ENCODE data around the gene ABCA7.

The ABCA7 gene, protein sequence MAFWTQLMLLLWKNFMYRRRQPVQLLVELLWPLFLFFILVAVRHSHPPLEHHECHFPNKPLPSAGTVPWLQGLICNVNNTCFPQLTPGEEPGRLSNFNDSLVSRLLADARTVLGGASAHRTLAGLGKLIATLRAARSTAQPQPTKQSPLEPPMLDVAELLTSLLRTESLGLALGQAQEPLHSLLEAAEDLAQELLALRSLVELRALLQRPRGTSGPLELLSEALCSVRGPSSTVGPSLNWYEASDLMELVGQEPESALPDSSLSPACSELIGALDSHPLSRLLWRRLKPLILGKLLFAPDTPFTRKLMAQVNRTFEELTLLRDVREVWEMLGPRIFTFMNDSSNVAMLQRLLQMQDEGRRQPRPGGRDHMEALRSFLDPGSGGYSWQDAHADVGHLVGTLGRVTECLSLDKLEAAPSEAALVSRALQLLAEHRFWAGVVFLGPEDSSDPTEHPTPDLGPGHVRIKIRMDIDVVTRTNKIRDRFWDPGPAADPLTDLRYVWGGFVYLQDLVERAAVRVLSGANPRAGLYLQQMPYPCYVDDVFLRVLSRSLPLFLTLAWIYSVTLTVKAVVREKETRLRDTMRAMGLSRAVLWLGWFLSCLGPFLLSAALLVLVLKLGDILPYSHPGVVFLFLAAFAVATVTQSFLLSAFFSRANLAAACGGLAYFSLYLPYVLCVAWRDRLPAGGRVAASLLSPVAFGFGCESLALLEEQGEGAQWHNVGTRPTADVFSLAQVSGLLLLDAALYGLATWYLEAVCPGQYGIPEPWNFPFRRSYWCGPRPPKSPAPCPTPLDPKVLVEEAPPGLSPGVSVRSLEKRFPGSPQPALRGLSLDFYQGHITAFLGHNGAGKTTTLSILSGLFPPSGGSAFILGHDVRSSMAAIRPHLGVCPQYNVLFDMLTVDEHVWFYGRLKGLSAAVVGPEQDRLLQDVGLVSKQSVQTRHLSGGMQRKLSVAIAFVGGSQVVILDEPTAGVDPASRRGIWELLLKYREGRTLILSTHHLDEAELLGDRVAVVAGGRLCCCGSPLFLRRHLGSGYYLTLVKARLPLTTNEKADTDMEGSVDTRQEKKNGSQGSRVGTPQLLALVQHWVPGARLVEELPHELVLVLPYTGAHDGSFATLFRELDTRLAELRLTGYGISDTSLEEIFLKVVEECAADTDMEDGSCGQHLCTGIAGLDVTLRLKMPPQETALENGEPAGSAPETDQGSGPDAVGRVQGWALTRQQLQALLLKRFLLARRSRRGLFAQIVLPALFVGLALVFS (N-terminal part only)

DNA sequence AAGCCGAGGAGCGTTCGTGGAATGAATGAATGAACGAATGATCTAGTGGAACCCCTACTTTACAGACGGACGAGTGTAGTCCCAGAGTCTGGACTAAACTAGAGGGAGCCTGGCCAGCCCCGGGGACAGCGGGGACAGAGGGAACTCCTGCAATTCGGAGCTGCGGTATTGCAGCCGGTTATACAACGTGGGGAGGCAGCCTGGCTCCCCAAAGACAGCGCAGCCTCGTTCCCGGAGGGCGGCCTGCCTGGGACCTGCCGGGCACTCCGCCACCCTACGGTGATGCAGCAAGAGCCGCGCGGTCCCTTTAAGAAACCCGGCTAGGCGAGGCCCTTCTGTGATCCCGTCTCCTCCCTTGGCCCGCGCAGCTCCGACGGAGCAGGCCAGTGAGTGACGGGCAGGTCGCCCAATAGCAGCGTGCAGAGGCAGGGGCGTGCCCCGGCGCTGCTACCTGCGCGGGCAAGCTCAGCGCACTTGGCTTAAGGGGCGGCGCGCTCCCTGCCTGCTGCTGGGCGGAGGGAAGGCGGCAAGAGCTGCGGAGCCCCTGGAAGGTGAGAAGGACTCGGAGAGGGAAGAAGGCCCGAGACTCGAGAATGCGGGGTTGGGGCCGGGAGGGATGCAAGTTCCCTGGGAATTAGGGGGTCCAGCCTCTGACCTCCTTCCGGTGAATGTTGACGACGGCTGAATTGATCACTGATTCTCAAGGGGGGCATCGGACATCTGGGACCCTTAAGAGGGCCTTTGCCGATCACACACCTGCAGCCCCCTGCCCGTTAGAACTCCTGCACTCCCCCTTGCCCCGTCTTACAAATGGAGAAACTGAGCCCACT, at the start of gene ABCA7:
Gene ABCA7, plus strand, starts transcription at position 462 of the 830 bp plus-strand sequence. CDS start 1,255 bp downstream, outside the sequence.
- DNase-seq, result peak; percentile 89

- DNase-seq, result no peak
Measured at GRCh38 chr19:990119-990571, 49.8 kb upstream of the ABCA7 start.

DNA sequence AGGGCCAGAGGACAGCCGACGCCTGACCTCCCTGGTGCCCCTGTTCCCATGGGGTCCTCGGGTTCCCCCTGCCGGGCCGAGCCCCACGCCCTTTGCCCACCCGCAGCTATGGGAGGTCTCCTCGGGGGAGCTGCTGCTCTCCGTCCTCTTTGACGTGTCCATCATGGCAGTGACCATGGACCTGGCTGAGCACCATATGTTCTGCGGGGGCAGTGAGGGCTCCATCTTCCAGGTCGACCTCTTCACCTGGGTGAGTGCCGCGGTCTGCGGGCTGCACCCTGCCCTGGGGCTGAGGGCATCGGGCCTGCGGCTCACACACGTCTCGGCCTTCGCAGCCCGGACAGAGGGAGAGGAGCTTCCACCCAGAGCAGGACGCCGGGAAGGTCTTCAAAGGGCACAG, 49.2 kb upstream of the ABCA7 start:
- no peak for DNase-seq

DNA sequence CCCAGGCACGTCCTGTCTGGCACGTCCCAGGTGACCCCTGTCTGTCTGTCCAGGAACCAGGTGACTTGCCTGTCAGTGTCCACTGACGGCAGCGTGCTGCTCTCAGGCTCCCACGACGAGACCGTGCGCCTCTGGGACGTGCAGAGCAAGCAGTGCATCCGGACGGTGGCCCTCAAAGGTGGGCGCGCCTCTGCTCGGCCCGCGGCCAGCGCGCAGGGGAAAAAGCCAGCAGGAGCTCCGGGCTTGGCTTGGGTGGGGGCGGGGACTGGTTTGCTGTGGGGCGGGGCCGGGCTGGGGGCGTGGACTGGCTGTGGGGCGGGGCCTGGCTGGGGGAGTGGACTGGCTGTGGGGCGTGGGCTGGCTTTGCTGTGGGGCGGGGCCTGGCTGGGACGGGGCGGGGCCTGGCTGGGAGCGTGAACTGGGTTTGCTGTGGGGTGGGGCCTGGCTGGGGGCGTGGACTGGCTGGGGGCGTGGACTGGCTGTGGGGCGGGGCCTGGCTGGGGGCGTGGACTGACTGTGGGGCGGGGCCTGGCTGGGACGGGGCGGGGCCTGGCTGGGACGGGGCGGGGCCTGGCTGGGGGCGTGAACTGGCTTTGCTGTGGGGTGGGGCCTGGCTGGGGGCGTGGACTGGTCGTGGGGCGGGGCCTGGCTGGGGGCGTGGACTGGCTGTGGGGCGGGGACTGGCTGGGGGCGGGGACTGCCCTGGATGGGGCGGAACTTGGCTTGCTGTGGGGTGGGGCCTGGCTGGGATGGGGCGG, 48.6 kb upstream of the ABCA7 start:
- no peak for DNase-seq

DNA sequence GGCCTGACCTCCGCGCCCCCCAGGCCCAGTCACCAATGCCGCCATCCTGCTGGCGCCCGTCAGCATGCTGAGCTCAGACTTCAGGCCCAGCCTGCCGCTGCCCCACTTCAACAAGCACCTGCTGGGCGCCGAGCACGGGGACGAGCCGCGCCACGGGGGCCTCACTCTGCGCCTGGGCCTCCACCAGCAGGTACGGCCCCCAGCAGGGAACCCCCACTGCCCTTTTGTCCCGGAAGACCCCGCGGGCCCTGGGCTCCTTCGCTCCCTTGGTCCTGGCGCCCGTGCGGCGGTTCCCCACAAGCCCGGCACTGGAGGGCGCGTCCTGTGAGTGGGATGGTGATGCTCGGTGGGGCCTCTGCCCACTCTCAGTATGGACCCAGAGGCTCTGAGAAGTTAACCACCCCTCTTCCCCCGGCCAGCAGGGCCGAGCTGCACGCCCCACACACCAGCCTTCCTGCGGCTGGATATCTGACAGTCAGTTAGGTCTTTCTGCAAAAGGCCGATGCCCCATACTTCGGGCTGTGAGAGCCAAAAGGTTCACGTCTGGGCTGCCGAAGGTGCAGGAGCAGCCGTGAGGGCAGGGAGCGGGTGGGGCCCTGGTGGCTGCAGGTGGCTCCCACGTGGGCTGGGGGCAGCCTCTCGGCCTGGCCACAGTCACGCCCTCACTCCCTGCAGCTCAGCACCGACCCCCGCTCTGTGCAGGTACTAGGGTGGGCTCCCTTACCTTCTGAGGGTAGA, 47.8 kb upstream of the ABCA7 start:
- no peak for DNase-seq

- no peak for DNase-seq
Measured at GRCh38 chr19:992670-993055, 47.2 kb upstream of the ABCA7 start.

DNA sequence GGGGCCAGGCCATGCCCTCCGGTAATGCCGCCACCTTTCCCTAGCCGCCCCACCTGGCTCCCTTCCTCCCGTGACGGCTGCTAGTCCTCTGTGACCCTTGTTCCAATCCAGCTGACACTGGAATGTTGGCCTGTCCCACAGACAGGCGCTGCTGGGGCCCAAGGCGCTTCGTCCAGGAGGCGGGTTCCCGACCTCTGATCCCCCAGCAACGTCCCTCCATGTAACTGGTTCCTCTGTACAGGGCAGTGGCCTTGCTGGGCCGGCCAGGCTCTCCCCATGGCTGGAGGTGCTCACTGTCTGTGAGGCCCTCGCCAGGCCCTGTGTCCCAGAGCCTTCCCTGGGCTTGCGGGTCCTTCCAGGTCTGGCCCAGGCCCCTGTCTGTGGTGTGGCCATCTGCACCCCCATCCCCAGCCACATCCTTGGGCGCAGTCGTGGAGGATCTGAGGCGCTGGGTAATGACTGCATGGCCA, 46.5 kb upstream of the ABCA7 start:
- DNase-seq, result no peak

DNA sequence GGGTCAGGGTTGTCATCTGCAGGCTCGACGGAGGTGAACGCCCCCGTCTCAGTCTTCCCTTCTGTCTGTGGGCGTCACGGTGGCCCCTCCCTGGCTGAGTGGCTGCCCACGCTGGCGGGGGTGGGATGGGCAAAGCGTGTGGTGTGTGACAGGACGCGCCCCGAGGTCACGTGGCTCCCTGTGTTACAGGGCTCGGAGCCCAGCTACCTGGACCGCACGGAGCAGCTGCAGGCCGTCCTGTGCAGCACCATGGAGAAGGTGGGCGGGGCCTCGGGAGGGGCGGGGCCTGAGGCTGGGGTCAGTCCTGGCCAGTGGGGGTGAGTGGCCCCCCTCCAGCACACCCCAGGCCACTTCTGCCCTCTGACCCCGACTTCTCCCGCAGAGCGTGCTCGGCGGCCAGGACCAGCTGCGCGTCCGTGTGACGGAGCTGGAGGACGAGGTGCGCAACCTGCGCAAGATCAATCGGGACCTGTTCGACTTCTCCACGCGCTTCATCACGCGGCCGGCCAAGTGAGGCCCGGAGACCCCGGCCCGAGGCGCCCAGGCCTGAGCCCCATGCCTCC, 46.0 kb upstream of the ABCA7 start:
- no peak for DNase-seq

GRCh38 chr19:994516-994915, 45.4 kb upstream of the ABCA7 start:
- no peak for DNase-seq

DNA sequence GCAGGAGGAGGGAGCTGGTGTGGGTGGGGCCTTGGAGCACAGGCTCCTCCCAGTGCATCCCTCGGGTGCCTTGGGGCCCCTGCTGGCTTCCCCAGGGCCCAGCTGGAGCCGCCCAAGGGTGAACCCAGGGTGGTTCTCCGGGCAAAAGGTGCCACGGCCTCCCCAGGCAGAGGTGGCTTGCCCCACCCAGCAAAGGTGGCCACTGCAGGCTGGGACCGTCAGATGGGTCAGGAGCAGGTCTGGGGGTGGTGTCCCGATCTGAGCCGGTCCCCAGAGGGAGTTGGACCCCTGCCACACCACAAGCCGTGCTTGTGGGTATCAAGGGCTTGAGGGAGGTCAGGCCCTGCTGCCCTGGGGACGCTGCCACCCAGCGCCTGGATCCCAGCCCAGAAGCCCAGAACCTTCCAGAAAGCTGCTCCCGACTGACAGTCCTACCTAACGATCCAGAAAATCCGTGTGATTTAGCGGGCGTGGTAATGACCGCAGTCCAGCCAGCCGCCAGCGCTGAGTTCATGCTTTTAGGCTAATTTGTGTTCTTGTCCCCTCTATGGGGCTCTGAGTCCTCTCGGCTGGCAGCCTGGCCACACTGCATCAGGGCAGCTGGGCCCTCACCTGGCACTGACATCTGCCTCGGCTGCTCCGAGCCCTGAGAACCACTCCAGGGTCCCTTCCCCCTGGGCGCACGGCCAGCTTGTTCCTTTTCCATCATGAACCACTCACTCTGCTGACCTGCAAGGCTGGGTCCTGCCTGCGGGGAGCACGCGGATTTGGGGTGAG, 44.7 kb upstream of the ABCA7 start:
- no peak for DNase-seq

GRCh38 chr19:996051-996838, 43.7 kb upstream of the ABCA7 start:
- peak; percentile 5 for DNase-seq

GRCh38 chr19:998064-998463, 41.8 kb upstream of the ABCA7 start:
- DNase-seq, result no peak

GRCh38 chr19:999379-999719, 40.6 kb upstream of the ABCA7 start:
- no peak for DNase-seq

- peak; percentile 15 for DNase-seq
Measured at GRCh38 chr19:1000095-1000494, 39.8 kb upstream of the ABCA7 start, which contains the start of gene GRIN3B. Gene GRIN3B, plus strand, starts transcription at chr19:1000419. Its CDS starts 19 bp downstream, at chr19:1000438.

DNA sequence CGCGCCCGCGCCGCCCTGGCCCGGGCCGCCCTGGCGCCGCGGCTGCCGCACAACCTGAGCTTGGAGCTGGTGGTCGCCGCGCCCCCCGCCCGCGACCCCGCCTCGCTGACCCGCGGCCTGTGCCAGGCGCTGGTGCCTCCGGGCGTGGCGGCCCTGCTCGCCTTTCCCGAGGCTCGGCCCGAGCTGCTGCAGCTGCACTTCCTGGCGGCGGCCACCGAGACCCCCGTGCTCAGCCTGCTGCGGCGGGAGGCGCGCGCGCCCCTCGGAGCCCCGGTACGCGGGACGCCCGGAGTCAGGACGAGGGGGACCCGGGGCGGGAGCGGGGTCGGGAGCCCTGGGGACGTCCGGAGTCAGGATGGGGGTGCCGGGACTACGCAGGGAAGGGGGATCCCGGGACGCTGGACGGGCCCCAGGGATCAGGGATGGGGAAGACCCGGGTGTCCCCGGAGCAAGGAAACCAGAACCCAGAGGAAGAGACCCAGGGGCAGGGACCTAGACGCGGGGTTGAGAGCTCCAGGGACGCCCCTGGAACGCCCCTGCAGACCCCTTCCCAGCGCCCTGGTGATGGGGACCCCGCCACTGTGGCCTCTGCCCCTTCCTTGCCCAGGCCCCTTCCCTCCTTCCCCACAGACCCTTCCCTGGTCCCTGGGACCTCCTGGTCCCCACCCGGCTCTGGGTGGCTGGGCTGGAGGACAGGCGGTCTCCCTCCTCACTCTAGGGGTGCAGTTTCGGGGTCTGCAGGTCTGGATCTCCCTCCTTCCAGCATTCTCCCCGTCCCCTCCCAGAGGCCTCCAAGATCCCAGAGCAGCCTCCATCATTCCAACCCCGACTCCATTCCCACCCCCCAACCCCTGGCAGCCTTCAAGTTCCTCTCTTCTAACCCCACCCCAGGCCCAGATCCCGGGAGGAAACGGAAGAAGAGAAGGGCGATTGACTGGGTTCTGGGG, 39.0 kb upstream of the ABCA7 start:
- no peak for DNase-seq

- peak; percentile 40 for DNase-seq
Measured at GRCh38 chr19:1001538-1002166, 38.3 kb upstream of the ABCA7 start.

GRCh38 chr19:1002600-1002999, 37.3 kb upstream of the ABCA7 start:
- DNase-seq, result no peak

All from KG1 (cell line).